ENCODE results near the gene SYNE2. TPM values are rescaled to one million over a fixed set of nuclear protein-coding genes. Genes with fewer than 3 reads are reported as not detected.
"Not testable (repeated sequence)": the region's sequence is repeated elsewhere in the genome, so short reads cannot be mapped to it uniquely, and the experiment has no call there.

Gene SYNE2
- total and polyA plus RNA-seq, 9 donors = 65.1 to 262 (median 180) TPM

DNA sequence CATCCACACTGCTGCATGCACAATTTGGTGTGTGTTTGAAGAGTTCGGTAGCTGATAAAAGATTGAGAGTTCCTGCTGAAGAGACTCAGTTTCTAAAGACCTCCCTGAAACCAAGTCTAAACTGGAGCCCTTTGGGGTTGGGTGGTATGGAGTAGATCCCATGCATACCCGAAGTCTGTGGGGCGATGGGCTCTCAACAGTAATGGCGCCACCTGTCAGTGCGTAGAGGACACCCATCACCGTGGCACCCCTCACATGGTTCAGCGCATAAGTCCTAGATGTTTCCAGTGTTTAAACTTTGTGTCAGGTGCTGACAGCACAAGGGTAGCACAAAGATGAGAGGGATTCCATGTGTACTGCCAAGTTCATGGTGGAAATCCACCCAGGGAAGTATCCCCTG, 355.5 kb downstream of the SYNE2 start:
- Histone ChIP-seq H3K9me3 (no peaks in the 10 kb centered on the region), H3K27ac (no peak overlapping the region), H3K27me3 (no peaks in the 10 kb centered on the region), H3K4me3 (no peak overlapping the region), H3K36me3 (no peaks in the 10 kb centered on the region), H3K4me1 (ENCODE audit: insufficient read depth) (peaks cover 16% of the 10 kb centered on the region)
- intact Hi-C loops (cut with DNase I) = no loop called here
- 94 to 99% (median 97%) methylated on average over 7 of the region's 7 CpGs for WGBS, 3 donors
- no peak for DNase-seq
- TF ChIP-seq EP300 (IDR thresholded peaks at IDR 0.05) = no peak
- TF ChIP-seq, protein P1, sequence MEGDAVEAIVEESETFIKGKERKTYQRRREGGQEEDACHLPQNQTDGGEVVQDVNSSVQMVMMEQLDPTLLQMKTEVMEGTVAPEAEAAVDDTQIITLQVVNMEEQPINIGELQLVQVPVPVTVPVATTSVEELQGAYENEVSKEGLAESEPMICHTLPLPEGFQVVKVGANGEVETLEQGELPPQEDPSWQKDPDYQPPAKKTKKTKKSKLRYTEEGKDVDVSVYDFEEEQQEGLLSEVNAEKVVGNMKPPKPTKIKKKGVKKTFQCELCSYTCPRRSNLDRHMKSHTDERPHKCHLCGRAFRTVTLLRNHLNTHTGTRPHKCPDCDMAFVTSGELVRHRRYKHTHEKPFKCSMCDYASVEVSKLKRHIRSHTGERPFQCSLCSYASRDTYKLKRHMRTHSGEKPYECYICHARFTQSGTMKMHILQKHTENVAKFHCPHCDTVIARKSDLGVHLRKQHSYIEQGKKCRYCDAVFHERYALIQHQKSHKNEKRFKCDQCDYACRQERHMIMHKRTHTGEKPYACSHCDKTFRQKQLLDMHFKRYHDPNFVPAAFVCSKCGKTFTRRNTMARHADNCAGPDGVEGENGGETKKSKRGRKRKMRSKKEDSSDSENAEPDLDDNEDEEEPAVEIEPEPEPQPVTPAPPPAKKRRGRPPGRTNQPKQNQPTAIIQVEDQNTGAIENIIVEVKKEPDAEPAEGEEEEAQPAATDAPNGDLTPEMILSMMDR (IDR thresholded peaks at IDR 0.05) = no peak
- TF ChIP-seq POLR2A (IDR thresholded peaks at IDR 0.05) = no peak

DNA sequence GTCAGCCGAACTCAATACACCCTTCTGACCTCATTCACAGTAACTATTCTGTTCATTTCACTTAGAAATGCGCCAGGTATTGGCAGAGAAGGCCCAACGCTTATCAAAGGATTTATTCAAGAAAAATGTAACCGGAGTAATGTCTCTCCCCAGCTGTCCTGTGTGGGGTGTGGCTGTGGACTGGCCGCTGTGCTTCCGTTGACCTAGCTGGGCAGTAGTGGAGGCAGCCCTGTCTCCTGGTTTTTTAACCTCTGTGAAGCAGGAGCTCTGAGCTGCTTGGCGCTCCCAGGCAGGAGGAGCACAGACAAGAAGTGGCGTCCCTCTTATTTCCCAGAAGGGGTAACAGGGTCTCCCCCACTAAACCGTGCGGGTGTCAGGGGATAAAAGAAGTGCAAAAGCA, 356.2 kb downstream of the SYNE2 start:
- no peak for DNase-seq
- no peak overlapping the region for H3K4me3 ChIP-seq
- H3K27me3 ChIP-seq = no peaks in the 10 kb centered on the region
- no peaks in the 10 kb centered on the region for H3K9me3 ChIP-seq
- H3K36me3 ChIP-seq = no peaks in the 10 kb centered on the region
- intact Hi-C loops (cut with DNase I) = no loop called here
- peak overlapping the region in 1 of 2 donors; percentile 44 for H3K27ac ChIP-seq
- no peak for TF ChIP-seq POLR2A (IDR thresholded peaks at IDR 0.05)
- no peak for TF ChIP-seq EP300 (IDR thresholded peaks at IDR 0.05)
- TF ChIP-seq, protein P1 (IDR thresholded peaks at IDR 0.05) = no peak
- peaks cover 16% of the 10 kb centered on the region for H3K4me1 ChIP-seq (ENCODE audit: insufficient read depth)
- 50 to 74% (median 52%) methylated on average over 10 of the region's 10 CpGs for WGBS, 3 donors

DNA sequence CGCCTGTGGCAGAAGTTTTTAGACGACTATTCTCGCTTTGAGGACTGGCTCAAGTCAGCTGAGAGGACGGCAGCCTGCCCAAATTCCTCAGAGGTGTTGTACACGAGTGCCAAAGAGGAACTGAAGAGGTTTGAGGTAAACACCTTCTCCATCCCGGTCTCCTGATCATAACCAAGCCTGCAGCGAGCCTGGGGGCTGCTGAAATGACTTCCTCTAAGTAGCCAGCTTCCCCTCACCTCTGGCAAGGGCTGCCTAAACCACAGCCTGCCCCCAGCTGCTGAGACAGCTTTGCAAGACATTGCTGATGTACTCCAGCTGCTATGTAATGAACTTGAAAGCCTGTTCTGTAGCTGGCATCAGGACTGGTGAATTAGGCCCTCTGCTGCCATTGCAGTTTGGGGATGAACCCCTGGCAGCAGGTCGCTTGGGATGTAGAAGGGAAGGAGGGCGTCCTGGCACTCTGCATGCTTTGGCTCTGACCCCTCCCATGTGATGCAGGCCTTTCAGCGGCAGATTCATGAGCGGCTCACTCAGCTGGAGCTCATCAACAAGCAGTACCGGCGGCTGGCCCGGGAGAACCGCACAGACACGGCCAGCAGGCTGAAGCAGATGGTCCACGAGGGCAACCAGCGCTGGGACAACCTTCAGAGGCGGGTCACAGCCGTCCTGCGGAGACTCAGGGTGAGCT, 356.8 kb downstream of the SYNE2 start:
- TF ChIP-seq EP300 (IDR thresholded peaks at IDR 0.05) = no peak
- TF ChIP-seq POLR2A (IDR thresholded peaks at IDR 0.05) = no peak
- TF ChIP-seq, protein P1 (IDR thresholded peaks at IDR 0.05) = no peak
- Histone ChIP-seq H3K36me3 (no peaks in the 10 kb centered on the region), H3K4me3 (no peak overlapping the region), H3K4me1 (ENCODE audit: insufficient read depth) (peaks cover 16% of the 10 kb centered on the region), H3K27me3 (no peaks in the 10 kb centered on the region), H3K9me3 (no peaks in the 10 kb centered on the region), H3K27ac (peak overlapping the region; percentile 24 to 44)
- intact Hi-C loops (cut with DNase I) = no loop called here
- peak; percentile 73 to 84 (median 80) for DNase-seq
- WGBS, 3 donors = 12 to 33% (median 13%) methylated on average over 14 to 21 of the region's 21 CpGs

DNA sequence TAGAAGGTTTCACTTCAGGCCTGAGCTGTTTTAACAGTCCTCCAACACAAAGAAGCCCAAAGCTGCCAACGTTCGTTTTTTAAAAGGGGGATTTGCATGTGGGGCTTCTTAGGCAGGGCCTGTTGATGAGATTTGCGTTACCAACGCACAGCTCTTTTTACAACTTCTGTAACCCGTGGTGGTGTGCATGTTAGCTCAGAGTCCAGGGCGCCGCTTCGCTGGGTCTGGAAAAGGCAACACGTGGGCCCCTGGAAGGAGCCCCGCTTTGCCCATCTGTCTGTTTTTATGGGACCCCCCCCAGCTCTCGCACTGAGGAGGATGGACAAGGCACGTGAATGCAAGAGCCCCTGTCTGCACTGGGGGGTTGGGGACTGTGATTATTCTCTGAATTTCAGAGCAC, 357.4 kb downstream of the SYNE2 start:
- Histone ChIP-seq H3K27me3 (no peaks in the 10 kb centered on the region), H3K4me1 (ENCODE audit: insufficient read depth) (peaks cover 16% of the 10 kb centered on the region), H3K9me3 (no peaks in the 10 kb centered on the region), H3K36me3 (no peaks in the 10 kb centered on the region), H3K4me3 (no peak overlapping the region), H3K27ac (peak overlapping the region; percentile 24 to 44)
- no peak for TF ChIP-seq EP300 (IDR thresholded peaks at IDR 0.05)
- TF ChIP-seq, protein P1 (IDR thresholded peaks at IDR 0.05) = no peak
- TF ChIP-seq POLR2A (IDR thresholded peaks at IDR 0.05) = no peak
- peak in 1 of 5 donors; percentile 36 for DNase-seq
- intact Hi-C loops (cut with DNase I) = no loop called here
- WGBS, 3 donors = 62 to 78% (median 65%) methylated on average over 12 of the region's 12 CpGs

DNA sequence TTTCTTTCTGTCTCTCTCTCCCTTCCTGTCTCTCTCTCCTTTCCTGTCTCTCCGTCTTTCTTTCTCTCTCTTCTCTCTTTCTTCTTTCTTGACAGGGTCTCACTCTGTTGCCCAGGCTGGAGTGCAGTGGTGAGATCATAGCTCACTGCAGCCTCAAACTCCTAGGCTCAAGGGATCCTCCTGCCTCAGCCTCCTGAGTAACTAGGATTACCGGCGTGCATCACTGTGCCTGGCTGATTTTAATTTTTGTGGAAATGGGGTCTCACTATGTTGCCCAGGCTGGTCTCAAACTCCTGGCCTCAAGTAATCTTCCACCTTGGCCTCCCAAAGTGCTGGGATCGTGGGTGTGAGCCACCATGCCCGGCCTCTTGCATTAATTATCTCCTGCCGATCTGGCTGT, 358.1 kb downstream of the SYNE2 start:
- peaks cover 16% of the 10 kb centered on the region for H3K4me1 ChIP-seq (ENCODE audit: insufficient read depth)
- DNase-seq; H3K27me3 ChIP-seq; H3K9me3 ChIP-seq; intact Hi-C loops (cut with DNase I); H3K4me3 ChIP-seq; H3K36me3 ChIP-seq: not testable (repeated sequence)
- WGBS, 3 donors = 85 to 94% (median 90%) methylated on average over 6 of the region's 6 CpGs
- H3K27ac ChIP-seq = peak overlapping the region in 1 of 2 donors; percentile 44
